Activated gamma-delta T cell (primary cell): ENCODE data around the gene SP7.
"Not testable (repeated sequence)": the region's sequence is repeated elsewhere in the genome, so short reads cannot be mapped to it uniquely, and the experiment has no call there.

Source experiments
- DNase-seq: peaks from one replicate; lab custom pipeline; 2025; lab: John Stamatoyannopoulos, UW
- total RNA-seq, 2 donors: gene quantifications; one replicate each; lab custom pipeline; 2026; lab: John Stamatoyannopoulos, UW

Gene SP7
- 0 to 0.04 reads per million in 2 donors for total RNA-seq

GRCh38 chr12:53336181-53336681, at the start of gene SP7:
TSS of gene SP7 (minus strand) at chr12:53336354. CDS start at chr12:53335646, 708 bp downstream.
- no peak for DNase-seq

- DNase-seq: no peak
Observed at GRCh38 chr12:53383258-53383657, 47.1 kb upstream of the SP7 start.

GRCh38 chr12:53381731-53382630, 45.8 kb upstream of the SP7 start:
- DNase-seq: no peak

- no peak for DNase-seq
Observed at GRCh38 chr12:53380794-53381730, 44.9 kb upstream of the SP7 start.

GRCh38 chr12:53380104-53380793, 44.1 kb upstream of the SP7 start, which contains the start of gene SP1:
TSS of gene SP1 (plus strand) at chr12:53380176. CDS start at chr12:53380292, 116 bp downstream.
- DNase-seq: peak; percentile 84

- no peak for DNase-seq
Observed at GRCh38 chr12:53379389-53380103, 43.4 kb upstream of the SP7 start.

- no peak for DNase-seq
Observed at GRCh38 chr12:53378724-53379388, 42.7 kb upstream of the SP7 start.

- DNase-seq: no peak
Observed at GRCh38 chr12:53378222-53378621, 42.1 kb upstream of the SP7 start.

GRCh38 chr12:53376747-53377146, 40.6 kb upstream of the SP7 start:
- DNase-seq: no peak

- not testable (repeated sequence) for DNase-seq
Observed at GRCh38 chr12:53374277-53374676, 38.1 kb upstream of the SP7 start.

- DNase-seq: not testable (repeated sequence)
Observed at GRCh38 chr12:53373554-53374133, 37.5 kb upstream of the SP7 start.

- no peak for DNase-seq
Observed at GRCh38 chr12:53365245-53365904, 29.2 kb upstream of the SP7 start.

GRCh38 chr12:53361638-53362037, 25.5 kb upstream of the SP7 start:
- DNase-seq: not testable (repeated sequence)

- DNase-seq: no peak
Observed at GRCh38 chr12:53358836-53359419, 22.8 kb upstream of the SP7 start.

GRCh38 chr12:53355121-53355520, 19.0 kb upstream of the SP7 start:
- DNase-seq: no peak

- no peak for DNase-seq
Observed at GRCh38 chr12:53353257-53353655, 17.1 kb upstream of the SP7 start.

GRCh38 chr12:53352331-53353256, 16.4 kb upstream of the SP7 start:
- DNase-seq: no peak

- DNase-seq: no peak
Observed at GRCh38 chr12:53347905-53348304, 11.8 kb upstream of the SP7 start.
